ENCODE results near the gene EHBP1.

DNA sequence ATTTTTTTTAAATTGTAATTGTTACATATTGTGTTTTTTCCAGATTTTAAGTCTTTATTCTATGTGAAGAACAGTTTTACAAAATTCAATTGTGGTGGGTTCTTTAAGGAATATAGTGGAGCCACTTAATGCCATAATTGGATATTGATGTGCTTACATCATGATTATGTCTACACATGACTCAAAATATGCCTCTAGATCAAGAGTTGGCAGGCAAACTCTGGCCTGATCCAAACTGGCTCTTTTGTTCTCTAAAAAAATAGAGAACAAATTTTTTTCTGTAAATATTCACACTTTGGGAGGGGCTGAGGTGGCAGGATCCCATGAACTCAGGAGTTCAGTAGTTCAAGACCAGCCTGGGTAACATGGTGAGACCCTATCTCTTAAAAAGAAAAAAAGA lies 8.3 kb downstream of the EHBP1 start:
- no peak for TF ChIP-seq EZH2 (IDR thresholded peaks at IDR 0.05; ENCODE audit: low read length, missing control alignments)
- TF ChIP-seq, protein P1, sequence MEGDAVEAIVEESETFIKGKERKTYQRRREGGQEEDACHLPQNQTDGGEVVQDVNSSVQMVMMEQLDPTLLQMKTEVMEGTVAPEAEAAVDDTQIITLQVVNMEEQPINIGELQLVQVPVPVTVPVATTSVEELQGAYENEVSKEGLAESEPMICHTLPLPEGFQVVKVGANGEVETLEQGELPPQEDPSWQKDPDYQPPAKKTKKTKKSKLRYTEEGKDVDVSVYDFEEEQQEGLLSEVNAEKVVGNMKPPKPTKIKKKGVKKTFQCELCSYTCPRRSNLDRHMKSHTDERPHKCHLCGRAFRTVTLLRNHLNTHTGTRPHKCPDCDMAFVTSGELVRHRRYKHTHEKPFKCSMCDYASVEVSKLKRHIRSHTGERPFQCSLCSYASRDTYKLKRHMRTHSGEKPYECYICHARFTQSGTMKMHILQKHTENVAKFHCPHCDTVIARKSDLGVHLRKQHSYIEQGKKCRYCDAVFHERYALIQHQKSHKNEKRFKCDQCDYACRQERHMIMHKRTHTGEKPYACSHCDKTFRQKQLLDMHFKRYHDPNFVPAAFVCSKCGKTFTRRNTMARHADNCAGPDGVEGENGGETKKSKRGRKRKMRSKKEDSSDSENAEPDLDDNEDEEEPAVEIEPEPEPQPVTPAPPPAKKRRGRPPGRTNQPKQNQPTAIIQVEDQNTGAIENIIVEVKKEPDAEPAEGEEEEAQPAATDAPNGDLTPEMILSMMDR (conservative IDR thresholded peaks at IDR 0.05 in 1 of 2, IDR thresholded peaks at IDR 0.05 in 1 of 2; ENCODE audit: low read depth in 1 of 2, low read length in 2 of 2), result no peak

Data from fibroblast of lung (primary cell).